C4-2B (cell line): ENCODE results near the gene SLC17A5.
A peak's percentile ranks its signal among the peaks of the same experiment; 100 is the strongest.

Source experiments
- H3K27ac ChIP-seq: fragments of 450-650 bp; 2 replicates; pipeline ENCODE4 v1.5.1; 2017
- ZFX ChIP-seq: fragments of 450-650 bp; IDR thresholded peaks from 2 replicates; pipeline ENCODE4 v1.6.1; 2017
- TF ChIP-seq, protein P1 (sequence below): fragments of 450-650 bp; conservative IDR thresholded peaks from 2 replicates; pipeline ENCODE4 v1.5.1; 2017; ENCODE audit warnings: mild to moderate bottlenecking

The SLC17A5 gene, protein sequence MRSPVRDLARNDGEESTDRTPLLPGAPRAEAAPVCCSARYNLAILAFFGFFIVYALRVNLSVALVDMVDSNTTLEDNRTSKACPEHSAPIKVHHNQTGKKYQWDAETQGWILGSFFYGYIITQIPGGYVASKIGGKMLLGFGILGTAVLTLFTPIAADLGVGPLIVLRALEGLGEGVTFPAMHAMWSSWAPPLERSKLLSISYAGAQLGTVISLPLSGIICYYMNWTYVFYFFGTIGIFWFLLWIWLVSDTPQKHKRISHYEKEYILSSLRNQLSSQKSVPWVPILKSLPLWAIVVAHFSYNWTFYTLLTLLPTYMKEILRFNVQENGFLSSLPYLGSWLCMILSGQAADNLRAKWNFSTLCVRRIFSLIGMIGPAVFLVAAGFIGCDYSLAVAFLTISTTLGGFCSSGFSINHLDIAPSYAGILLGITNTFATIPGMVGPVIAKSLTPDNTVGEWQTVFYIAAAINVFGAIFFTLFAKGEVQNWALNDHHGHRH

GRCh38 chr6:73653571-73654424 is at the start of gene SLC17A5:
SLC17A5 (minus strand) TSS chr6:73653992; CDS start chr6:73653886, 106 bp downstream.
- H3K27ac ChIP-seq, result peak within 1 kb of the TSS; percentile 79
- TF ChIP-seq, protein P1, sequence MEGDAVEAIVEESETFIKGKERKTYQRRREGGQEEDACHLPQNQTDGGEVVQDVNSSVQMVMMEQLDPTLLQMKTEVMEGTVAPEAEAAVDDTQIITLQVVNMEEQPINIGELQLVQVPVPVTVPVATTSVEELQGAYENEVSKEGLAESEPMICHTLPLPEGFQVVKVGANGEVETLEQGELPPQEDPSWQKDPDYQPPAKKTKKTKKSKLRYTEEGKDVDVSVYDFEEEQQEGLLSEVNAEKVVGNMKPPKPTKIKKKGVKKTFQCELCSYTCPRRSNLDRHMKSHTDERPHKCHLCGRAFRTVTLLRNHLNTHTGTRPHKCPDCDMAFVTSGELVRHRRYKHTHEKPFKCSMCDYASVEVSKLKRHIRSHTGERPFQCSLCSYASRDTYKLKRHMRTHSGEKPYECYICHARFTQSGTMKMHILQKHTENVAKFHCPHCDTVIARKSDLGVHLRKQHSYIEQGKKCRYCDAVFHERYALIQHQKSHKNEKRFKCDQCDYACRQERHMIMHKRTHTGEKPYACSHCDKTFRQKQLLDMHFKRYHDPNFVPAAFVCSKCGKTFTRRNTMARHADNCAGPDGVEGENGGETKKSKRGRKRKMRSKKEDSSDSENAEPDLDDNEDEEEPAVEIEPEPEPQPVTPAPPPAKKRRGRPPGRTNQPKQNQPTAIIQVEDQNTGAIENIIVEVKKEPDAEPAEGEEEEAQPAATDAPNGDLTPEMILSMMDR, result no peak
- TF ChIP-seq ZFX, result no peak

DNA sequence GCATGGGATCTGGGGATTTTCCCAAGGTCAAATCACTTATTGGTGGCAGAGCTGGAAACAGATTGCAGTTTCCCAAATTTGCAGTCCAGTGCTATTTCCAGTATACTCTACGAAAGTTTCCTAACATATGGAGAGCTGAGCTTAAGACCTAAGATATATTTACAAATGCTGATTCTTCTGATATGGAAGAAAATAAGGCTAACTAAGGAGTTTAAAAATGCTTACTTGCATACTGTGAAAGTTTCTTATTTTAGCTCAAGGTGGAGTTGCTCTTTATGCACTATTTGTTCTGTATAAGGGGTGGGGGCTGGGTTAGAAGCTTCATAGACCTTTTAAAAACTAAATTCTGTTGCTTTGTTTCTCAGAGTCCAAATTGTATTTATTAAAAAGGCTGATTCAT is 49.7 kb upstream of the SLC17A5 start:
- no peak for TF ChIP-seq ZFX
- TF ChIP-seq, protein P1, result no peak
- H3K27ac ChIP-seq, result no peak overlapping the region

GRCh38 chr6:73702444-73702843 is 48.7 kb upstream of the SLC17A5 start:
- TF ChIP-seq, protein P1, result no peak
- TF ChIP-seq ZFX, result no peak

GRCh38 chr6:73699676-73700459 is 46.1 kb upstream of the SLC17A5 start:
- H3K27ac ChIP-seq, result no peak overlapping the region
- TF ChIP-seq ZFX, result no peak
- TF ChIP-seq, protein P1, result no peak

More at GRCh38 chr6:73702444-73702843, 48.7 kb upstream of the SLC17A5 start:
- H3K27ac ChIP-seq, result no peak overlapping the region

DNA sequence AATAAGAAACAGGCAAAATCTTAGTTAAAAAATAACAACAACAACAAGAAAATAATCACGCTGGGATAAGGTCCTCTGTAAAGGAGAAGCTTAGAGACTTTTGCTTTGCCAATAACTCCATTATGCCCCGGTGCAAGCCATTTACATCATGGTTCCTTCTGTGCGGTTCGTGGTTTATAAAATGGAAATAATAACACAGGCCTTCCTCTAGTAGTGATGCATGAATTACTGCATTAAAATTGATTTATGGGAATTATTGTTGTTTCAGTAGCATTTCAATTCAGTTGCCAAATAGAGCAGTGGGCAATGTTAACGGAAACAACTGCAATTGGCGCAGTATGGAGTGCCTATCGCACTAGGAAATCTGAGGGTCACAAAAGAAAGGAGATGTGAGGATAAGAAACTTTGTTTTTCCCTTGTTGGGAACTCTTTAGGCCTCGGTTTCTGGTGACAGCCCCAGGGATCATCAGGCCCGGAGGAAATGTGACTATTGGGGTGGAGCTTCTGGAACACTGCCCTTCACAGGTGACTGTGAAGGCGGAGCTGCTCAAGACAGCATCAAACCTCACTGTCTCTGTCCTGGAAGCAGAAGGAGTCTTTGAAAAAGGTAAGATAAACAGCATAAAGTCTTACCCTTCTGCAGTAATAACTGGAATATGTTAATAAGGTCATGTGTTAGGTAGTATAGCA is 43.3 kb upstream of the SLC17A5 start:
- H3K27ac ChIP-seq, result no peak overlapping the region
- TF ChIP-seq, protein P1, result no peak
- no peak for TF ChIP-seq ZFX

- TF ChIP-seq ZFX, result no peak
- TF ChIP-seq, protein P1, result no peak
- H3K27ac ChIP-seq, result no peak within 1 kb of the TSS
Measured at GRCh38 chr6:73695619-73696421, 42.0 kb upstream of the SLC17A5 start, which contains the start of gene CD109. CD109 (plus strand) TSS chr6:73696203; CDS start chr6:73696216, 13 bp downstream.
